HUES6 (cell line): Measurements from ENCODE around the gene DZIP1L.

Source experiments
- H3K27ac ChIP-seq: 2 replicates; pipeline ENCODE4 v1.7.0; 2013; ENCODE audit warnings: low read depth, mild to moderate bottlenecking, low read length, inconsistent platforms
- H3K27me3 ChIP-seq: 2 replicates; pipeline ENCODE4 v1.6.1; 2013; ENCODE audit warnings: low read length; ENCODE audit not compliant: control insufficient read depth, insufficient read depth
- H3K36me3 ChIP-seq: 2 replicates; pipeline ENCODE4 v1.6.1; 2013; ENCODE audit warnings: low read length; ENCODE audit not compliant: control insufficient read depth, insufficient read depth
- H3K4me1 ChIP-seq: 2 replicates; pipeline ENCODE4 v1.6.1; 2013; ENCODE audit warnings: low read length; ENCODE audit not compliant: control insufficient read depth, insufficient read depth
- H3K4me3 ChIP-seq: 2 replicates; pipeline ENCODE4 v1.5.1; 2013; ENCODE audit warnings: low read depth, low read length
- H3K9ac ChIP-seq: one replicate; pipeline ENCODE4 v1.6.1; 2013; ENCODE audit warnings: mild to moderate bottlenecking, low read length
- H3K9me3 ChIP-seq: 2 replicates; pipeline ENCODE4 v1.6.1; 2013; ENCODE audit warnings: low read depth, low read length; ENCODE audit not compliant: control insufficient read depth, insufficient read depth

Gene DZIP1L

DNA sequence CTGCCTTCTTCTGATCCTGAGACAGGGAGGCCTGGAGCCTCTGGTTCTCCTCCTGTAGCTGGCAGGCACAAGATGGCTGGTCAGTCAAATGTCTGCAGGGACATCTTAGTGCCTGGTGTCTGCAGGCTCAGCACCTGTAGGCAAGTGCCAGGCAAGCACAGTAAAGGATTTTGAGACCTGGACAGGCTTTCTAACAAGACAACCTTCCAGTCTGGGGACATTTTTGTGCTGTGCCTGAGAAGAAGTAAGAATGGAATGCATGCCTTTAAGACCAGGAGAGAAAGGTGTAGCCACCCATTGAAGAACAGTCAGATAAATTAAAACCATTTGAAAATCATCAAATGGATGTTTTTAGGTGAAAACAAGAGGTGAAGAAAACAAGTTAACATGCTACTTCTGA, 31.2 kb downstream of the DZIP1L start:
- peaks cover 6% of the 10 kb centered on the region; the same call in 1 of the 2 replicates for H3K4me1 ChIP-seq
- no peak overlapping the region for H3K9ac ChIP-seq
- H3K27ac ChIP-seq = no peak overlapping the region
- H3K36me3 ChIP-seq = peaks cover 64% of the 10 kb centered on the region
- H3K4me3 ChIP-seq = no peak overlapping the region
- H3K27me3 ChIP-seq = no peaks in the 10 kb centered on the region
- no peaks in the 10 kb centered on the region for H3K9me3 ChIP-seq

DNA sequence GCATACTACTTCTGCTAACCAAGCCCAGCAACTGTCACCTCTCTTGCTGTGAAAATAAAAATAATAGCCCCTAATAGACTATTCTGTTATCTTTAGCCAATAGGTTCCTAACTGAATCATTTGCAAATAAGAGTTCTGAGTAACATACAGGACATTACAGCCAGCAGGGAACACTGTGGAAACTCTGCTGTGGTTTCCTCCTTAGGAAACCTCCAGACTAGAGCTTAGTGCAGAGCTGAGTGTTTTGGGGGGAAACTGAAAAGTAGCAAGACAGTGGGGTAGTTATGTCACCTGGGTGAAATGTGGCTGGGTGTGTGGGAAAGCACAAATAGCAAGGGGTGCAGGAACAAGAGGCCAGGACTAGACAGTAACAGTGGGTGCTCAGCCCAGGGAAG, 32.4 kb downstream of the DZIP1L start:
- Histone ChIP-seq H3K27ac (no peak overlapping the region), H3K36me3 (peaks cover 60% of the 10 kb centered on the region), H3K9me3 (no peaks in the 10 kb centered on the region), H3K9ac (no peak overlapping the region), H3K4me3 (no peak overlapping the region), H3K4me1 (peaks cover 6% of the 10 kb centered on the region; the same call in 1 of the 2 replicates), H3K27me3 (no peaks in the 10 kb centered on the region)

DNA sequence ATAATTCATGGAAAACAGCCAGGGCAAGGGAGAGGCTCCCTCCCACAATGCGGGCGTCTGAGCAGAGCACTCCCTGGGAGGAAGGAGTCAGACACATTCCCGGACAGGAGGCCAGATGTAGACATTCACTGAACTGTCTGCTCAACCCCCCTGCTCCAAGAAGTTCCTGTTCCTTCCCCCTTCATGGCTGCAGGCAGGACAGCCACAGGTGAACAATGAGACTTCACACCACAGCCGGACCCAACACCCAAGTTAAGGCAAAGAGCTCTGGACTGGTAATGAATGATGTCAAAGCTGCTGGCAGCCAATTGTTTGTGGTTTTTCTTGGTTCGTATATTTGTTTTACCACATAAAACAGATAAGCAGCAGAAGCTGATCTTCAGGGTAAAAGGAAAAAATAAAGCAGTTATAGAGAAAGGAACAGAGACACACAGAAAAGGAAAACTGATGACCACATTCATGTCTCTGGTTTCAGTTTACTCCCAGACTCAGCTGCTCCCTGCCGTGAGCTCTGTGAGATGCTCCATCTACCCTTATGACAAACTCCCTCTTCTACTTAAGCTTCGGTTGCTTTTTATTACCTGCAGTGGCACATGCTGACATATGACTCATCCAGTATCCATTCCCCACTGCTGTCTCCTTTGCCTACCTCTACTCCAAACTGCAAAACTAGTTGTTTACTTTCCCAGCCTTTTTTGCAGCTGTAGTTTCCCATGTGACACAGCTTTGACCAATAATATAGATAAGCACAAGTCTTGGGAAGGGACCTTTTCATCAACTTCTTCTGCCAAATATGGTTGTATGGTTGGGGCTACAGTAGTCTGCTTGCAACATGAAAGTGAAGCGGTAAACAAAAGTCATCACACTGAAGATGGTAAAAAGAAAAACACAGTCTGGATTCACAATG, 33.1 kb downstream of the DZIP1L start:
- Histone ChIP-seq H3K27me3 (no peaks in the 10 kb centered on the region), H3K9me3 (no peaks in the 10 kb centered on the region), H3K4me3 (no peak overlapping the region), H3K9ac (no peak overlapping the region), H3K4me1 (peaks cover 6% of the 10 kb centered on the region; the same call in 1 of the 2 replicates), H3K27ac (no peak overlapping the region), H3K36me3 (peaks cover 59% of the 10 kb centered on the region)

DNA sequence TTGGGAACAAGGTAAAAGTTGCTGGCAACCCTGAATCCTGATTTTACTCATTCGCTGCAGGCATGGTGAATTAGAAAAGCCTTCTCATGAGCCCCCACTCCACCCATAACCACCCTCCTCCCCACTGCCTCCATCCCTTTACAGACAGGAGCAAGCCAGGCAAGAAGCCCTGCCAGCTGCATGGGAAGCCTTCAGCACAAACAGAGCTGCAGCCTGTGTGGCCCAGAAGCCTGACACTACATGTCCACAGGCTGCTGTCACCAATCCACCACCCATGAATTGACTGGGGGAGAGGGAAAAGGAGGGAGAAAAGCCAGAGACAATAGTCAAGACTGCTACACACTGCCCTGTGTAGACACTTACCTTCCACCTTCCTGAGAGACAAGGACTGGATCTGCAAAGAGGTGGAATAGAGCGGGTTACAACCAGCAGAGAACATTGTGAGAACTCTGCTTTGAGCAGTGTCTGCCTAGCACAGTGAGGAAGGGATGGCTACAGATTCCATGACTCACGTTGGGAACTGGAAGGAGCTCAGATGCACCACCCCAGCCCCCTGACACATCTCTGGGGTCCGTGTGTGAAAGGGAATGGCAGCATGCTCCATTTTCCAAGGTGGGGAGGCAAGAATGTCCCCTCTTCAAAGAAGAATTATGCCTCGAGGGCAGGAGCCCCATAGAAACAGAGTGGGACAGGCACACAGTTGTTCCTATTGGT, 33.9 kb downstream of the DZIP1L start:
- Histone ChIP-seq H3K27me3 (no peaks in the 10 kb centered on the region), H3K9me3 (no peaks in the 10 kb centered on the region), H3K4me3 (no peak overlapping the region), H3K9ac (no peak overlapping the region), H3K4me1 (peaks cover 6% of the 10 kb centered on the region; the same call in 1 of the 2 replicates), H3K36me3 (peaks cover 57% of the 10 kb centered on the region), H3K27ac (no peak overlapping the region)

DNA sequence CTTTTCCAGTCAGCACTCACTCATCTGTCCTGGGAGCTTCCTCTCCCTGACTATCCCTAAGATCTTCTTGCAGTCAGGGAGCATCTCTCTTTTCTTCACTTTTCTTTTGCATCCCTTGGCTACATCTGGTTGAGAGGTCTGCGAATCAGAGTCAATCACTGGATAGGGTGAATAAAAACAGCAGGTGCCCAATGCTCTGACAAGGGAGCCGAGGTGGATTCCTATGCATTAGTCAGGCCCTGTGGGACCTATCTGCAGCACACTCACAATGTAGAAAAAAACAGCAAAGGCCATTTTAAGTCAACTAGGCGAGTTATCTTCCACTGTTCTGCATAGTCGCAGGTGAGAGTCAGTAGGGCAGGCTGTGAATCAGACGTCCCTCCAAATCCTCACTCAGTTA, 35.5 kb downstream of the DZIP1L start:
- Histone ChIP-seq H3K36me3 (peaks cover 56% of the 10 kb centered on the region), H3K27ac (no peak overlapping the region), H3K4me3 (no peak overlapping the region), H3K4me1 (peaks cover 6% of the 10 kb centered on the region; the same call in 1 of the 2 replicates), H3K9ac (no peak overlapping the region), H3K27me3 (no peaks in the 10 kb centered on the region), H3K9me3 (no peaks in the 10 kb centered on the region)

DNA sequence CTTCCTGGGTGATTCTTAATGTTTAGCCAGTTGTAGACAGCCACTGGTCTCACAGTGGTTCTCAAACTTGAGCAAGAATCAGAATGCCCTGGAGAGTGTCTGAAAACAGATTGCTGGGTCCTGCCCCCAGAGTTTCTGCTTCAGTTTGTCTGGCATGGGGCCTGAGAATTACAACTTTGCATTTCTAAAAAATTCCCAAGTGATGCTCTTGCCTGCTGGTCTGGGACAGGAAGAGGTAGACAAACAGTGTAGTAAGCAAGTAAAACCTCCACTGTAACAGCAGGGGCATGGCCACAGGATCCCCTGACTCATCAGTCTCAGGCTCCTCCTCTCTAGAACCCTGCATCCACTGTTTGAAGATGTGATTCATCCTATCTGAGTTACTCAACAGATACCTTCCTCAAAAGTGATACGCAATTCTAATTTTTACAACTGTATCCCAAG, 36.5 kb downstream of the DZIP1L start:
- H3K4me3 ChIP-seq = no peak overlapping the region
- H3K27ac ChIP-seq = no peak overlapping the region
- no peak overlapping the region for H3K9ac ChIP-seq
- H3K4me1 ChIP-seq = peaks cover 6% of the 10 kb centered on the region; the same call in 1 of the 2 replicates
- no peaks in the 10 kb centered on the region for H3K9me3 ChIP-seq
- H3K36me3 ChIP-seq = peaks cover 49% of the 10 kb centered on the region
- no peaks in the 10 kb centered on the region for H3K27me3 ChIP-seq

DNA sequence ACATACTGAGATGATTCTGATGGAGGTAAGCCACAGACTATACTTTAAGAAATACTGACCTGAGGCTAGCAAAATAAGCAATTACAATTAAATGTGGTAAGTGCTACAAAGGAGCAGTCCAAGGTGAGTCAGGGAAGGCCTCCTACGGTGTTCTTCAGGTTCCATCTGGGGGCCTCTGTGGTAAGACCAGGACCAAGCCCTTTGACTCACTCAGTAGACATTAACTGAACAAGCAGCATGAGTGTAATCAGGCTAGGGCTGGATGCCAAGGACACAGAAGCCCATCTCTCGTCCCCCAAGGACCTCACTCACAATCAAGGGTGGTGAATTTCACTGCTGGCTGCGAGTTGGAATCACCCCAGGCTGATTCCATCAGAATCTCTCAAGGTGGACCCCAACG, 37.3 kb downstream of the DZIP1L start:
- Histone ChIP-seq H3K4me3 (no peak overlapping the region), H3K4me1 (peaks cover 9% of the 10 kb centered on the region; the same call in 1 of the 2 replicates), H3K27ac (no peak overlapping the region), H3K9ac (no peak overlapping the region), H3K9me3 (no peaks in the 10 kb centered on the region), H3K27me3 (no peaks in the 10 kb centered on the region), H3K36me3 (peaks cover 41% of the 10 kb centered on the region)

DNA sequence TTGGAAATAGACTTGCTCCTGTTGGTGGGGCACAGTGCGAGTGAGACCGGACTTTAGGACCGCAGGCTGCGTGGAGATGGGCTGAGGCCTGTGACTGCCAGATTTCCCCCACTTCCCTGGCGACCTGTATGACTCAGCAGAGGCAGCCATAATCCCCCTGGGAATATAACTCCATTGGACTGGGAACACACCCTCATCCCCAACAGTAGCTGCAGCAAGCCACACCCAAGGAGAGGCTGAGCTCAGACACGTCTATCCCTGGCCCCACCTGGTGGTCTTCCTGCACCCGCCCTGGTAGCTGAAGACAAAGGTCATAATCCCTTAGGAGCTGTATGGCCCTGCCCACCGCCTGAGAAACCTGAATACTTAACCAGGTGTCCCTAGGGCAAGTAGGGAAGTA, 42.6 kb downstream of the DZIP1L start:
- Histone ChIP-seq H3K27ac (no peak overlapping the region), H3K9ac (no peak overlapping the region), H3K36me3 (peaks cover 23% of the 10 kb centered on the region), H3K27me3 (no peaks in the 10 kb centered on the region), H3K4me1 (peaks cover 9% of the 10 kb centered on the region; the same call in 1 of the 2 replicates), H3K4me3 (no peak overlapping the region), H3K9me3 (no peaks in the 10 kb centered on the region)

DNA sequence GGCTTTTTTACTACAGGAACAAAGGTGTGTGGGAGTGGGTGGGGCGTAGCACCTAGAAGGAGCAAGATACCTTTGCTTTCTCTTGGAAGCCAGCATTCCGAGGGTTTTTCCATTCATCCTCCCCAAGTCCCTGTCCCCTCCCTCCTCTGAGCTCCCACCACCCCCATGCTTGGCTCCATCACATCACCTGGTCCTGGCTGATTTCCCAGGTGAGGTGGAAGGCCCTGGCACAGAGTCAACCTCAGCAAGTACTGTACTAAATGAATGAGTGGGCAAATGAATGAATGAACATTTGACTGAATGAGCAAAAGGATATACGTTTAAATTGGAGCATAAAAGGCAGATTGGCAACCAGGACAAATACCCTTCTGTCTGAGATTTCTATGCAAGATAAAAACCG, 45.4 kb downstream of the DZIP1L start:
- H3K36me3 ChIP-seq = peaks cover 32% of the 10 kb centered on the region
- H3K4me3 ChIP-seq = no peak overlapping the region
- H3K27ac ChIP-seq = no peak overlapping the region
- H3K9me3 ChIP-seq = no peaks in the 10 kb centered on the region
- no peaks in the 10 kb centered on the region for H3K27me3 ChIP-seq
- H3K9ac ChIP-seq = no peak overlapping the region
- peaks cover 9% of the 10 kb centered on the region; the same call in 1 of the 2 replicates for H3K4me1 ChIP-seq

DNA sequence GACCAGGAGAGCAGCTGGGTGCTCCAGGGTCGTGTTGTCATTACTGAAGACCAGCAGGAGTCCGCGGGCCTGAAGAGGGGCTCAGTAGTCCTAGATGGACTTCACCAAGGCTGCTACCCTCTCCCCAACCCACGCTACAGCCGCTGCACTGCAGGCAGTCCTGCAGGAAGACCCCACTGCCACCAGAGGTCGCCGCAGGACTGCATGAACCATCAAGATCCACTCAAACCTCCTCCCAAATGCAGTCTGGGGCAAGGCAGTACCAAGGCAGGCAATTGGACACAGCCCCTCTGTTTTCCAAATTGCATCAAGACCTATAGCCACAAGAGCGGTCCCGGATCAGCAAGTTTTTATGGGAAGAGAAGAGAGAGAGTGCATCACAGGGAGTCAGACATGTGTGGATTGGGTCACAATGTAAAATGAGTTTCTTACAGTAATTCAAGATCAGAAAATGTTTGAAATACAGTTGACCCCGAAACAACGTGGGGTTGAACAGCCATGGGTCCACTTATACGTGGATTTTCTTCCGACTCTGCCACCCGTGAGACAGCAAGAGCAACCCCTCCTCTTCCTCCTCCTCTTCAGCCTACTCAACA, 46.7 kb downstream of the DZIP1L start:
- no peaks in the 10 kb centered on the region for H3K9me3 ChIP-seq
- no peak overlapping the region for H3K4me3 ChIP-seq
- no peak overlapping the region for H3K9ac ChIP-seq
- H3K4me1 ChIP-seq = peaks cover 9% of the 10 kb centered on the region; the same call in 1 of the 2 replicates
- peaks cover 44% of the 10 kb centered on the region for H3K36me3 ChIP-seq
- no peak overlapping the region for H3K27ac ChIP-seq
- no peaks in the 10 kb centered on the region for H3K27me3 ChIP-seq
